HG03354 (cell line): ENCODE measurements around the gene HRH3.
A peak's percentile ranks its signal among the peaks of the same experiment; 100 is the strongest.

Experiments
- ATAC-seq: cut with Tn5 transposase; IDR thresholded peaks from one replicate; pipeline ENCODE4 v1.9.1; 2021; ENCODE audit warnings: mild to moderate bottlenecking; ENCODE audit not compliant: unreplicated experiment, poor library complexity, severe bottlenecking

The HRH3 gene

GRCh38 chr20:62245911-62246280 lies 25.8 kb upstream of the HRH3 start:
- no peak for ATAC-seq

GRCh38 chr20:62244644-62245108 lies 24.6 kb upstream of the HRH3 start:
- ATAC-seq: no peak

- no peak for ATAC-seq
These were observed 23.9 kb upstream of the HRH3 start for GRCh38 chr20:62243906-62244515.

- no peak for ATAC-seq
These were observed 23.0 kb upstream of the HRH3 start for GRCh38 chr20:62243106-62243505.

GRCh38 chr20:62242176-62242575 lies 22.1 kb upstream of the HRH3 start:
- no peak for ATAC-seq

- no peak for ATAC-seq
These were observed 21.4 kb upstream of the HRH3 start for GRCh38 chr20:62241506-62241905.

- ATAC-seq: no peak
These were observed 20.1 kb upstream of the HRH3 start for GRCh38 chr20:62240020-62240685.

- ATAC-seq: no peak
These were observed 19.3 kb upstream of the HRH3 start for GRCh38 chr20:62239278-62239879.

- ATAC-seq: peak; percentile 16
These were observed 18.6 kb upstream of the HRH3 start for GRCh38 chr20:62238569-62239277.

- ATAC-seq: peak; percentile 96
These were observed 17.9 kb upstream of the HRH3 start, which contains the start of gene OSBPL2 for GRCh38 chr20:62237801-62238568. OSBPL2 (plus strand) TSS chr20:62238521; CDS start chr20:62256185, 17,664 bp downstream.

- ATAC-seq: no peak
These were observed 17.4 kb upstream of the HRH3 start for GRCh38 chr20:62237514-62237800.

GRCh38 chr20:62236766-62237513 lies 16.9 kb upstream of the HRH3 start:
- no peak for ATAC-seq

GRCh38 chr20:62236200-62236599 lies 16.1 kb upstream of the HRH3 start:
- ATAC-seq: no peak

- no peak for ATAC-seq
These were observed 15.7 kb upstream of the HRH3 start for GRCh38 chr20:62235777-62236157.

GRCh38 chr20:62235001-62235776 lies 15.1 kb upstream of the HRH3 start:
- ATAC-seq: no peak

- ATAC-seq: no peak
These were observed 14.3 kb upstream of the HRH3 start for GRCh38 chr20:62234339-62234738.

- no peak for ATAC-seq
These were observed 13.6 kb upstream of the HRH3 start for GRCh38 chr20:62233684-62234083.

GRCh38 chr20:62232770-62233645 lies 12.9 kb upstream of the HRH3 start:
- no peak for ATAC-seq
